Stimulated activated CD4-positive, alpha-beta T cell treated with anti-CD3 and anti-CD28 coated beads, Interleukin-2, amount 100 ng/mL, for 48 hours (primary cell): ENCODE data around the gene PALLD.
A peak's percentile ranks its signal among the peaks of the same experiment; 100 is the strongest.
"Not testable (repeated sequence)": the region's sequence is repeated elsewhere in the genome, so short reads cannot be mapped to it uniquely, and the experiment has no call there.

ENCODE experiments used
- DNase-seq, 2 donors: peaks; one replicate each; pipeline ENCODE4 v3.0.0-alpha.2; 2020

The PALLD gene

GRCh38 chr4:168498251-168498650, 1.4 kb downstream of the PALLD start:
- no peak for DNase-seq

- DNase-seq, result no peak
These were observed 2.4 kb downstream of the PALLD start for GRCh38 chr4:168499241-168499640.

GRCh38 chr4:168501407-168501806, 4.6 kb downstream of the PALLD start:
- no peak for DNase-seq

- no peak for DNase-seq
These were observed 6.0 kb downstream of the PALLD start for GRCh38 chr4:168502861-168503260.

- DNase-seq, result no peak
These were observed 7.0 kb downstream of the PALLD start for GRCh38 chr4:168503652-168504362.

GRCh38 chr4:168504526-168504925, 7.7 kb downstream of the PALLD start:
- DNase-seq, result no peak

- DNase-seq, result no peak
These were observed 9.2 kb downstream of the PALLD start for GRCh38 chr4:168506014-168506413.

GRCh38 chr4:168507178-168507815, 10.4 kb downstream of the PALLD start:
- no peak for DNase-seq

GRCh38 chr4:168508683-168509082, 11.8 kb downstream of the PALLD start:
- DNase-seq, result no peak

- peak in 1 of 2 donors; percentile 31 for DNase-seq
These were observed 12.9 kb downstream of the PALLD start for GRCh38 chr4:168509786-168510185.

GRCh38 chr4:168511780-168512489, 15.1 kb downstream of the PALLD start:
- peak; percentile 27 to 39 for DNase-seq

- DNase-seq, result not testable (repeated sequence)
These were observed 17.0 kb downstream of the PALLD start for GRCh38 chr4:168513826-168514225.

- DNase-seq, result no peak
These were observed 17.5 kb downstream of the PALLD start for GRCh38 chr4:168514249-168514852.

- DNase-seq, result no peak
These were observed 18.6 kb downstream of the PALLD start for GRCh38 chr4:168515222-168516011.

- DNase-seq, result no peak
These were observed 20.0 kb downstream of the PALLD start for GRCh38 chr4:168516841-168517240.

- no peak for DNase-seq
These were observed 22.7 kb downstream of the PALLD start for GRCh38 chr4:168519576-168519975.

GRCh38 chr4:168521721-168522120, 24.9 kb downstream of the PALLD start:
- DNase-seq, result no peak

GRCh38 chr4:168522356-168522755, 25.5 kb downstream of the PALLD start:
- DNase-seq, result no peak

- DNase-seq, result no peak
These were observed 26.1 kb downstream of the PALLD start for GRCh38 chr4:168522829-168523489.

GRCh38 chr4:168524006-168524405, 27.2 kb downstream of the PALLD start:
- no peak for DNase-seq

- DNase-seq, result no peak
These were observed 28.0 kb downstream of the PALLD start for GRCh38 chr4:168524897-168525296.

- no peak for DNase-seq
These were observed 30.7 kb downstream of the PALLD start for GRCh38 chr4:168527560-168527959.
